Measurements from ENCODE around the gene CASZ1. TPM values are rescaled to one million over a fixed set of nuclear protein-coding genes. Genes with fewer than 3 reads are reported as not detected.

Gene CASZ1
- total and polyA plus RNA-seq, 10 of the 15 experiments (the other 5 are each of a cell fraction or from before 2014, with no cell fraction given), result 0.52 to 9.8 (median 3.7) TPM

- Histone ChIP-seq H3K4me2 (ENCODE audit: control insufficient read depth, insufficient read depth) (no peak overlapping the region), H3K79me2 (ENCODE audit: control insufficient read depth, insufficient read depth, low read length) (no peaks in the 10 kb centered on the region), H2AFZ (ENCODE audit: control insufficient read depth, low read depth, low read length) (no peak overlapping the region), H3K4me3 (no peak overlapping the region), H3K9me3 (replicated peaks; ENCODE audit: control insufficient read depth, insufficient read depth, low read length) (no peaks in the 10 kb centered on the region), H3K27ac (ENCODE audit: control insufficient read depth, insufficient read depth) (no peak overlapping the region), H3K9ac (ENCODE audit: control insufficient read depth, insufficient read depth, low read length) (no peak overlapping the region), H3K27me3 (replicated peaks in 1 of 2; ENCODE audit: control insufficient read depth in 2 of 2, insufficient read depth in 2 of 2, low read length in 1 of 2) (no peaks in the 10 kb centered on the region), H4K20me1 (ENCODE audit: control insufficient read depth, insufficient read depth) (no peaks in the 10 kb centered on the region), H3K36me3 (ENCODE audit: control insufficient read depth in 2 of 2, insufficient read depth in 2 of 2, low read length in 1 of 2) (peaks cover 0 to 3% of the 10 kb centered on the region in 2 experiments; a peak in 2 of 4 replicates), H3K4me1 (ENCODE audit: control insufficient read depth, insufficient read depth, low read length) (no peaks in the 10 kb centered on the region)
- CTCF ChIA-PET, result no interaction called here
- BruUV-seq (replicated peaks), result no TSS peak
- WGBS (ENCODE audit: insufficient coverage, insufficient replicate concordance, low lambda C conversion rate, missing lambda C conversion rate), result 77% methylated on average over 23 of the region's 23 CpGs
- DNase-seq (ENCODE audit: low read depth, low spot score) (no peak), ATAC-seq (peak; percentile 15; the same call in 1 of the 3 replicates), FAIRE-seq (no peak)
- intact Hi-C loops (cut with micrococcal nuclease; ENCODE audit: unreplicated experiment), result no loop called here
- POLR2A ChIA-PET, result no interaction called here
- SMC1A ChIA-PET (ENCODE audit: uncharacterized antibody, unreplicated experiment), result no interaction called here
- TF ChIP-seq RUNX3 (IDR thresholded peaks at IDR 0.05; ENCODE audit: low read length), result no peak
- TF ChIP-seq ZNF384 (IDR thresholded peaks at IDR 0.05; ENCODE audit: borderline replicate concordance, low read depth, low read length), result no peak
- no peak for TF ChIP-seq TCF12 (IDR thresholded peaks at IDR 0.05; ENCODE audit: low read depth, low read length)
- TF ChIP-seq ESRRA (IDR thresholded peaks at IDR 0.05; ENCODE audit: low read length), result no peak
- no peak for TF ChIP-seq E2F8 (IDR thresholded peaks at IDR 0.05; ENCODE audit: low read depth, partially characterized antibody)
- no peak for TF ChIP-seq ATF3 (IDR thresholded peaks at IDR 0.05; ENCODE audit: borderline replicate concordance, extremely low read depth, low read depth, low read length)
- TF ChIP-seq SRF (IDR thresholded peaks at IDR 0.05; ENCODE audit: low read depth in 2 of 2, low read length in 2 of 2), result no peak
- TF ChIP-seq SUPT20H (IDR thresholded peaks at IDR 0.05; ENCODE audit: borderline replicate concordance, control insufficient read depth, low read depth, low read length), result no peak
- TF ChIP-seq KAT2A (conservative IDR thresholded peaks at IDR 0.05; ENCODE audit: control insufficient read depth, low read depth, low read length), result no peak
- no peak for TF ChIP-seq ZBTB4 (CRISPR knock-in tag; IDR thresholded peaks at IDR 0.05)
- in situ Hi-C loops (cut with MboI), result no loop called here
- RAD21 ChIA-PET (ENCODE audit: unreplicated experiment), result no interaction called here
These were observed 161.9 kb downstream of the CASZ1 start for GRCh38 chr1:10634428-10635084.
